ENCODE results near the gene PREB. TPM values are rescaled to one million over a fixed set of nuclear protein-coding genes. Genes with fewer than 3 reads are reported as not detected.

Gene PREB
- total RNA-seq, 2 donors from 2014 or later: 91.6 to 109 TPM

DNA sequence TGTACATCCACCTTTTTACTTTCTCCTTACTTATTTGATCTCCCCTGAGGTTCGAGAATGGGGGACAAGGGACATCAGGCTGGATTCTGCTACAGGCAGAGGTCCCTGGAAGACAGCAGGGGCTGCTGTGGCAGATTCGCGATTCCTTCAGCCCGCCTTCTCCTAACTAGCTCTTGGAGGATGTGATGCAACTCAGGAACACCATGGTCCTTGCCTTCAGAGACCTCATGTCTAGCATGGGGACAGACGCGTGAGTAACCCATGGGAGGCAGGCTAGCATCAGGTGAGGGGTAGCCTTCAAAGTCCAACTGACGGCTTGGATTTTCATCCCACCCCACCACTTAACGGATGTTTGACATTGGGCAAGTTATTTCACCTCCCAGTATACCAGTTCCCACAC is 13.5 kb upstream of the PREB start:
- DNase-seq (ENCODE audit: low spot score): no peak

DNA sequence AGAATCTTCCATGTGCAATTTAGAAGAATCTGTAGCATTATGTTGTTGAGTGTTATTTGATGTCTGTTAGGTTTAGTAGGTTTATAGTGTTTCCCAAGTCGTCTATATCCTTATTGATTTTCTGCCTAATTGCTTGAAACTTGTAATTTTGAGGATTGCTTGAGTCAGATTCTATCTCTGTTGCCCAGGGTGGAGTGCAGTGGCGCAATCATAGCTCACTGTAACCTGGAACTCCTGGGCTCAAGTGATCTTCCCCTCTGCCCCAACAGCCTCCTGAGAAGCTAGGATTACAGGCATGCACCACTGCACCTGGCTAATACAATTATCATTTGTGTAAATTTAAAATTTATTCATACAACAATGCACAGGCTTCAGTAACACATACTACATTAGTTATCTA is 11.2 kb upstream of the PREB start:
- DNase-seq (ENCODE audit: low spot score): no peak
- Mint-ChIP-seq H3K4me3 (no peak overlapping the region), H3K9me3 (no peaks in the 10 kb centered on the region), H3K4me1 (ENCODE audit: low read depth in 2 of 2) (no peaks in the 10 kb centered on the region), H3K36me3 (no peaks in the 10 kb centered on the region), H3K27ac (no peak overlapping the region), H3K27me3 (peaks cover 18 to 30% of the 10 kb centered on the region in 2 donors)
- no peak for ATAC-seq

More for the DNA sequence above, 13.5 kb upstream of the PREB start:
- H3K27ac Mint-ChIP-seq: no peak overlapping the region
- no peaks in the 10 kb centered on the region for H3K4me1 Mint-ChIP-seq (ENCODE audit: low read depth in 2 of 2)
- H3K27me3 Mint-ChIP-seq: peaks cover 15 to 27% of the 10 kb centered on the region in 2 donors
- ATAC-seq: no peak
- H3K36me3 Mint-ChIP-seq: no peaks in the 10 kb centered on the region
- H3K4me3 Mint-ChIP-seq: no peak overlapping the region
- no peaks in the 10 kb centered on the region for H3K9me3 Mint-ChIP-seq

DNA sequence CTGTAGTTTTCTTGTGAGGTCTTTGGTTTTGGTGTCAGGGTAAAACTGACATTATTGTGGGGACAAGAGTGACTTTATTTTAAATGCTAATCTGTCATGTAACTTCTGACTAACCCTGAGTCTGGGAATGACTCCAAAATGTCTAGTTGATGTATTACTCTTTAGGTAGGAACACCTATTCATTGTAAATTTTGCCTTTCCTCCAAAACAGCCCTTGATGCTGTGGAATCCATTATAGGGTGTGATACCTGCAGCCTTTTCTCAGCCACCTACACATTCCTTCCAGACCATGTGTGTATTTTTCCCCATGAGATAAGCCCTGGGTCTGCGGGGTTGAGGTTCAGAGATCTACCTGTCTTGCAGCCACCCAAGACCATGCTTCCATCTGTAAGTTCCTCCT is 8.8 kb upstream of the PREB start:
- H3K27ac Mint-ChIP-seq: no peak overlapping the region
- no peak overlapping the region for H3K4me3 Mint-ChIP-seq
- H3K4me1 Mint-ChIP-seq (ENCODE audit: low read depth in 2 of 2): no peaks in the 10 kb centered on the region
- DNase-seq (ENCODE audit: low spot score) (peak; percentile 13), ATAC-seq (no peak)
- H3K27me3 Mint-ChIP-seq: peaks cover 18 to 28% of the 10 kb centered on the region in 2 donors
- H3K9me3 Mint-ChIP-seq: no peaks in the 10 kb centered on the region
- no peaks in the 10 kb centered on the region for H3K36me3 Mint-ChIP-seq

DNA sequence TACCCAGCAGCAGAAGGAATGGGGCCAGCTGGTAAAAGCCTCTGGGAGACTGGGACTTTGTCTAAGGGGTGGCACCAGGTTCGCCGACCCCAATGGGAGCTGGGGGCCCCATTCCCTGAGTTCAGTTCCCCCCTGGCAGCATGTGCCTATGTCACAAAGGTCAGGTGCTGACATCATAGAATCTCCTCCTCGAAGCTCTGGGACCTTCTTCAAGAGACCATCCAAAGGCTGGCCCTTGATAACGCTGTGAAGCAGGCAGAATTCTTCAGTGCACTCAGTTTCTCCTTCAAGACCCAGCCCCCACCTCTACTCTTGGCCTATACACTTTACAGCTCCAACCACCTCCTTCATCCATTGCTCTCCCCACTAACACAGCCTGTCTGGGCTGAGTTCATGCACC is 4.9 kb upstream of the PREB start, which contains the start of gene PRR30:
Gene PRR30, minus strand, starts transcription at position 101 of the 400 bp plus-strand sequence. CDS start 1,081 bp downstream, outside the sequence.
- Mint-ChIP-seq H3K4me3 (no peak within 1 kb of the TSS), H3K9me3 (no peaks in the 10 kb centered on the region), H3K36me3 (no peaks in the 10 kb centered on the region), H3K27me3 (peaks cover 8 to 16% of the 10 kb centered on the region in 2 donors), H3K4me1 (ENCODE audit: low read depth in 2 of 2) (peaks cover 5 to 9% of the 10 kb centered on the region in 2 donors), H3K27ac (no peak within 1 kb of the TSS)
- DNase-seq (ENCODE audit: low spot score) (no peak), ATAC-seq (no peak)

DNA sequence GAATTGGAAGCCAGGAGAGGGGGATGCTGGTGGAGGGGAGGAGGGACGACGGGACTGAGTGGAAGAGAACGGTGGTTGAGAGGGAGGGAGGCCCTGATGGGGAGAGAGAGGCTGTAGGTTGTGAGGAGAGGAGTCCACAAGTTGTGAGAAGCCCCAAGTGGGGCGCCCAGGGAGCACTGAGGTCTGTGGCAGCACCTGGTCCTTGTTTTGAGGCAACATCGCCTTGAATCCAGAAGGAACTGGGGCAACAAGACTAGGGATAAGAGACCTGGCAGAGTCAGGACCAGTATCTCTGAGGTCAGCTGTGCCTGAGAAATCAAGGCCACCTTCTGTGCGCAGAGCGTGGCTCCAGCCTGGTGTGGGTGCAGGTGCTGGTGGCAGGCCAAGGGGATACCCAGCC is 3.7 kb upstream of the PREB start:
- H3K4me3 Mint-ChIP-seq: no peak overlapping the region

DNA sequence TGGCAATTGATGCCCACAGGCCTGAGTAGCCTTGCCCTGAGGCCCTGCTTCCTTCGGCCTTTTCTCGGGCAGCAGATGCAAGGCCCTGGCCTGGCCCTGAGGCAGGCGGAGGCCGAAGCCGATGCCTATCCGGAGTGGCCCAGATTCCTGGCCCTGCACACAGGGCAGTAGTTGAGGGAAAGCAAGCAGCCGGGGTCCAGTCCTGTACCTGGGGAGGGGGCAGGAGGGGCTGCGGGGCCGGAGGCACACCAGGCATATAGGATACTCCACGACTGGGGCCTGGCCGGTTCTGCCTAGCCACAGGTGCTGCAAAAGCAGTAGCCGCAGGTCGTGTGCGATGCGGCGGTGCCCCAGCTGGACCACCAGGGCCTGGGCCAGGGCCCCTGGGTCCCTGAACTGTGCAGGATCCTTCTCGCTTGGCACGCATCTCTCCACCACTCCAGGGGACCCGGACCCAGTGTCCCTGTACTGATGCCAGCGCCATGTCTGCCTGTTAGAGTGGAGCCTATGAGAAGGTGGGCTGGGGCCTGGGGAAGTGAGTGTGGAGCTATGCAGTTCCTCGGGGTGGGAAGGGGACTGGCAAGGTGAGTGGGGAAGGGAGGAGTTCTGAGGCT is 3.0 kb upstream of the PREB start:
- no peaks in the 10 kb centered on the region for H3K9me3 Mint-ChIP-seq
- no peak overlapping the region for H3K27ac Mint-ChIP-seq
- H3K4me3 Mint-ChIP-seq: no peak overlapping the region
- ATAC-seq (no peak), DNase-seq (ENCODE audit: low spot score) (no peak)
- peaks cover 6% of the 10 kb centered on the region for H3K36me3 Mint-ChIP-seq
- H3K4me1 Mint-ChIP-seq (ENCODE audit: low read depth in 2 of 2): peaks cover 17 to 21% of the 10 kb centered on the region in 2 donors
- peaks cover 0 to 3% of the 10 kb centered on the region in 2 donors for H3K27me3 Mint-ChIP-seq

More for the DNA sequence above, 3.7 kb upstream of the PREB start:
- Mint-ChIP-seq H3K36me3 (peaks cover 3% of the 10 kb centered on the region), H3K27me3 (peaks cover 4 to 5% of the 10 kb centered on the region in 2 donors), H3K9me3 (no peaks in the 10 kb centered on the region), H3K4me1 (ENCODE audit: low read depth in 2 of 2) (peaks cover 13 to 17% of the 10 kb centered on the region in 2 donors), H3K27ac (no peak overlapping the region)
- DNase-seq (ENCODE audit: low spot score) (no peak), ATAC-seq (no peak)

DNA sequence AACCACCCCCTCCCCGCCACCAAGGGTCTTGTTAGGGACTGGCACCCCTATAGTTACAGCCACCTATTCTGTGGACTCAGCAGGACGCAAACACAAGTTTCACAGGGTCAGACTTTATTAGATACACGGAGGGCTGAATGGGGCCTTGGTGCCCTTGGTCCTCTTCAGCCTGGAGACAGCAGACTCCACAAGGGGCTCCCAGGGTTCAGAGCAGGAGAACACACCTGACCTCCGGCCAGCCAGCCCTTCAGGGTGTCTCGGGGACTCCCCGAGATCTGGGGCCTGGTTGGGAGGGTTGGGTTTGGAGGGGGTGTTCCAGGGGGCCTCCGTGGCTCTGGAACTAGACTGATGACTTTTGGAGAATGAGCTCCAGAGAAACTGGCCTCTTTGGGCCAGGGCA is 2.3 kb upstream of the PREB start:
- H3K36me3 Mint-ChIP-seq: peaks cover 6% of the 10 kb centered on the region
- ATAC-seq: no peak

DNA sequence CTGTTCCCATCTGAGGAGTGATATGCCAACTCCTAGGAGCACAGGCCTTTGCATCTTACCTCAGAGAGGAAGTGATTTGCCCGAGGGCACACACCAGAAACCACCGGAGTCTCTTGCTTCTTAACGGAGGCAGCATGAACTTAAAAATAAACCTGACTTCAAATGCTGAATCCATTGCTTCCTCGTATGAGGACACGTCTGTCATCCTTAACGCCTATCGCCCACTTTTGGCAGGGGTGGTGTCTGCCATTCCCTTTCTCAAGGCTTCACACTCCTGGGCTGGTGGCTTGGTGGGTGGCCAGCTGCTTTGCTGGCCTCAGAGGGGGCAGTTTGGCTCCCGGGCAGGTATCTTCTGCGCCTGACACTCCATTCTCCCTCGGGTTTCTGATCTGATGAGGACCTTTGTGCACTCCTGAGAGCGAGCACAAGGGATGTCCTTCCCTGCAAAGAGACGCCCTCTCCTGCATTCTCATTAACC is 1.1 kb upstream of the PREB start:
- Mint-ChIP-seq H3K27me3 (no peaks in the 10 kb centered on the region), H3K36me3 (peaks cover 6% of the 10 kb centered on the region), H3K4me3 (peak overlapping the region; percentile 32), H3K4me1 (ENCODE audit: low read depth in 2 of 2) (peaks cover 17 to 28% of the 10 kb centered on the region in 2 donors), H3K27ac (peak overlapping the region; percentile 79 to 92), H3K9me3 (no peaks in the 10 kb centered on the region)
- DNase-seq (ENCODE audit: low spot score) (peak; percentile 47), ATAC-seq (no peak)

More for the DNA sequence above, 2.3 kb upstream of the PREB start:
- no peak for DNase-seq (ENCODE audit: low spot score)
- H3K27ac Mint-ChIP-seq: no peak overlapping the region
- H3K27me3 Mint-ChIP-seq: no peaks in the 10 kb centered on the region
- no peak overlapping the region for H3K4me3 Mint-ChIP-seq
- H3K9me3 Mint-ChIP-seq: no peaks in the 10 kb centered on the region
- H3K4me1 Mint-ChIP-seq (ENCODE audit: low read depth in 2 of 2): peaks cover 17 to 21% of the 10 kb centered on the region in 2 donors

DNA sequence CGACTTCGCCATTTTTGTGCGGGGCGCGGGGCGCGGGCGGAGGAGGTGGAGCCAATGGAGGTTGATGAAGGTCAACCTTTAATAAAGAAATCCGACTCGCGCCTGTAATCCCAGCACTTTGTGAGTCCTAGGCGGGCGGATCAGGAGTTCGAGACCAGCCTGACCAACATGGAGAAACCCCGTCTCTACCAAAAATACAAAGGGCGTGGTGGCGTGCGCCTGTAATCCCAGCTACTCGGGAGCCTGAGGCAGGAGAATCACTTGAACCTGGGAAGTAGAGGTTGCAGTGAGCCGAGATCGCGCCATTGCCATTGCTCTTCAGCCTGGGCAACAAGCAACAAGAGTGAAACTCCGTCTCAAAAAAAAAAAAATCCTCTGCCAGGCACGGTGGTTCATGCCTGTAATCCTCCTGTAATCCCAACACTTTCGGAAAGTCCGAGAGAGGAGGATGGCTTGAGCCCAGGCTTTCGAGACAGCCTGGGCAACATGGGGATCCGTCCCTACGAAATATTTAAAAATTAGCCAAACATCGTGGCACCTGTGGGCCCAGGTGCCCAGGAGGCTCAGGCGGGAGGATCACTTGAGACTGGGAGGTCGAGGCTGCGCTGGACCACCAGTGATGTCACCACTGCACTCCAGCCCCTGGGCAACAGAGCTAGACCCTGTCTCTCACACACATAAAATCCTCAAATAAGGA is 493 bp upstream of the PREB start:
- ATAC-seq: no peak
- H3K4me1 Mint-ChIP-seq (ENCODE audit: low read depth in 2 of 2): peaks cover 17 to 28% of the 10 kb centered on the region in 2 donors
- H3K4me3 Mint-ChIP-seq: peak overlapping the region; percentile 89
- peaks cover 6% of the 10 kb centered on the region for H3K36me3 Mint-ChIP-seq
- peak overlapping the region; percentile 79 to 92 for H3K27ac Mint-ChIP-seq
- DNase-seq (ENCODE audit: low spot score): no peak
- no peaks in the 10 kb centered on the region for H3K9me3 Mint-ChIP-seq
- no peaks in the 10 kb centered on the region for H3K27me3 Mint-ChIP-seq

DNA sequence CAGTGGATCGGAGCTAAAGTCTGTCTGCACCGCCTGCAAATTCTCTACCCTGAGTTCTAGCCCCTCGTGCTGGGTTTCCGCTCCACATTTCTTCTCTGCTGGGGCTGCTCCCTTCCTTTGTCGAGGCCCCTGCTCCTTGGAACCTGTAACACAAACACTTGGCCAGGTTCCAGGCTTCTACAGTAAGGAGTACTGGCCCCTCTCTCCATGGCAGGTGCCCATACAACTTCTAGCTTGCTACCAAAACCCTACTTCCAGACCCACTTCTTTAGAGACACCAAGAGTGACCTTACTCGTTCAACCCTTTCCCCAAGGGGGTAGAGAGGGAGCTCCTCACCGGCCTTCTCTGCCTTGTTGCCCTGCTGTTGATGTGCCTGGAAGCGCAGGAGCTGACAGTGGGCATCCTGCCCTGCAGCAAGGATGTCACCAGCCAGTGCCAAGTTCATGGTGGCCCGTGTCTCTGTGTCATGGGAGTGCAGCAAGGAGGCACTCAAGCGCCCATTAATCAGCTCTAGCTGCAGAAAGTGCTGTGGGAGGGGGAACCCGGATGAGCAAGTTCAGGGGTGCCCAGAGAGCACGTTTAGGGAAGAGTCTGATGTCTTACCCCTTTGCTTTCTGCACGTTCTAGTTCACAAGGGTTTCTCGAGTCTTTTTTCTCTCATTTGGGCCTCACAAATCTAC is 1.1 kb downstream of the PREB start:
- H3K9me3 Mint-ChIP-seq: no peaks in the 10 kb centered on the region
- peaks cover 6% of the 10 kb centered on the region for H3K36me3 Mint-ChIP-seq
- H3K4me1 Mint-ChIP-seq (ENCODE audit: low read depth in 2 of 2): peaks cover 17 to 28% of the 10 kb centered on the region in 2 donors
- ATAC-seq (no peak), DNase-seq (ENCODE audit: low spot score) (peak; percentile 42)
- H3K27me3 Mint-ChIP-seq: no peaks in the 10 kb centered on the region
- H3K4me3 Mint-ChIP-seq: peak overlapping the region; percentile 89
- H3K27ac Mint-ChIP-seq: peak overlapping the region; percentile 79 to 92

DNA sequence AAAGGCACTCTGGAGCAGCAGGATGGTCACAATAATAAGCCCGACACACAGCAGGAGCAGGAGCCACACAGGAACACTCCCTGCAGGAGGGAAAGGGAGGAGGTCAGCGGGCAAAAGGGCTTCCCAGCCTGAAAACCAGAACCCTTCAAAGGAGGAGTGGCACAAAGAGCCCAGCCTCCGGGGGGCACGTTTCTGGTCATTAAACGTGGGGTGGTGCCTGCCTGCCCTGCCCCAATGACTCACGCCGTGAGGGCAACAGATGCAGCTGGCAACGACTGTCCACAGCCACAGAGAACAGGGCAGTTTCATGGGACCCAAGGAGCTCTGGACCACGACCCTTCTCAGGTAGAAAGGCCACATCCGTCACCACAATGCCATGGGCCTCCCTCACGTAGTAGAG is 3.0 kb downstream of the PREB start:
- peaks cover 6% of the 10 kb centered on the region for H3K36me3 Mint-ChIP-seq
- no peaks in the 10 kb centered on the region for H3K9me3 Mint-ChIP-seq
- no peaks in the 10 kb centered on the region for H3K27me3 Mint-ChIP-seq
- no peak overlapping the region for H3K4me3 Mint-ChIP-seq
- ATAC-seq (no peak), DNase-seq (ENCODE audit: low spot score) (peak; percentile 58)
- H3K27ac Mint-ChIP-seq: no peak overlapping the region
- H3K4me1 Mint-ChIP-seq (ENCODE audit: low read depth in 2 of 2): peaks cover 17 to 28% of the 10 kb centered on the region in 2 donors

DNA sequence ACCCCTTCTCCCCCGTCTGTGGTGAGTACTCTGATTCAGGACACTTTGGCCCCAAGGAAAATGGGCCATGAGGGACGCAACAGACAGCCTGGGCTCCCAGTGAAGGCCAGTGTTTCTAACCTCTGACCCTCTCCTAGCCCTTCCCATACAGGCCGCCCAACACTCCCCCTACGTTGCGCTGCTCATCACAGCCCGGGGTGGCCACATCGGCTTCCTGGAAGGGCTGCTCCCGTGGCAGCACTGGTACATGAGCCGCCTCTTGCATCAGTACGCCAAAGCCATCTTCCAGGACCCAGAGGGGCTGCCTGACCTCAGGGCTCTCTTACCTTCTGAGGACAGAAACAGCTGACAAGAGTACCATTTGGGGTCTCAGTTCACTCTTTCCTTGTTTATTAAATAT is 4.0 kb downstream of the PREB start:
- Mint-ChIP-seq H3K9me3 (no peaks in the 10 kb centered on the region), H3K27ac (no peak overlapping the region)

DNA sequence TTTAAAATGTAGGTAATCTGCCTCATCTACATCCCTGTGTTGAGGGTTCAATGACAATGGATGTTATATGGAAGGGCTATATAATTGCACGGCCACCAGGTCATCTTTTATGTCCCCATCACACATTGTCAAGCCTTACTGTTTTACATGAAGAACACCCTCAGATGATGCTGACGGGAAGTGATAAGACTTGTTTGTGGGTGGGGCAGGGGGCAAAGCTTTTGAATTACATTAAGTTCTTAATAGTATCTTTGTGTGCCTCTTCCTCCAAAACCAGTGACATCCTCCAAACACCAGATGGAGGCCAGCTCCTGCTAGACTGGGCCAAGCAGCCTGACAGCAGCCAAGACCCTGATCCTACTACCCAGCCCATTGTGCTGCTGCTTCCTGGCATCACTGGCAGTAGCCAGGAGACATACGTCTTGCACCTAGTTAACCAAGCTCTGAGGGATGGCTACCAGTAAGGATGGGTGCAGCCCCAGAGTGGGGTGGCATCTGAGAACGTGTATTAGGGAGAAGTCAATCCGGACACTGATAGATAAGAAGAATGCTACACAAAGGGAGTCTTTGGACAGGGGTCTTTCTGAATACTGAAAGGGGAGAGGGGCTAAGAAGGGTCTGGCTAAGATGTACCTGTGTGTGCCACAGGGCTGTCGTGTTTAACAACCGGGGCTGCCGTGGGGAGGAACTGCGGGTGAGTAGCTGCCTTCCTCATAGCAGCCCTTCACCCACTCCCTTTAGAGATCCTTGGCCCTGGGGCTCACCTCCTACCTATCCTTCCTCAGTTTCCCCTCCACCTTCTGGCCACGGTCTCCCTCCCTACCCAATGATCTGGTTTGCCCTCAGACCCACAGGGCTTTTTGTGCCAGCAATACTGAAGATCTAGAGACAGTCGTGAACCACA is 5.5 kb downstream of the PREB start:
- DNase-seq (ENCODE audit: low spot score) (peak; percentile 50), ATAC-seq (no peak)
- H3K9me3 Mint-ChIP-seq: no peaks in the 10 kb centered on the region
- H3K36me3 Mint-ChIP-seq: peaks cover 6% of the 10 kb centered on the region
- no peak overlapping the region for H3K4me3 Mint-ChIP-seq
- H3K27me3 Mint-ChIP-seq: no peaks in the 10 kb centered on the region
- H3K4me1 Mint-ChIP-seq (ENCODE audit: low read depth in 2 of 2): peaks cover 12 to 21% of the 10 kb centered on the region in 2 donors
- H3K27ac Mint-ChIP-seq: no peak overlapping the region

More for the DNA sequence above, 4.0 kb downstream of the PREB start:
- peaks cover 6% of the 10 kb centered on the region for H3K36me3 Mint-ChIP-seq
- ATAC-seq (no peak), DNase-seq (ENCODE audit: low spot score) (peak; percentile 34)
- no peaks in the 10 kb centered on the region for H3K27me3 Mint-ChIP-seq
- peaks cover 14 to 25% of the 10 kb centered on the region in 2 donors for H3K4me1 Mint-ChIP-seq (ENCODE audit: low read depth in 2 of 2)
- no peak overlapping the region for H3K4me3 Mint-ChIP-seq
